Upper lobe of left lung (tissue), 6 donors: ENCODE data around the gene PCCB. TPM values are rescaled to one million over a fixed set of nuclear protein-coding genes. Genes with fewer than 3 reads are reported as not detected.
"Not testable (repeated sequence)": the region's sequence is repeated elsewhere in the genome, so short reads cannot be mapped to it uniquely, and the experiment has no call there.

Experiments
- ATAC-seq, 2 donors: fragments of 200-7000 bp; cut with Tn5 transposase; one replicate each; pipeline ENCODE4 v1.9.1; 2022; ENCODE audit warnings: mild to moderate bottlenecking in 2 of 2, moderate library complexity in 2 of 2; ENCODE audit not compliant: low FRiP score in 2 of 2
- DNase-seq, 2 donors: peaks; one replicate each; pipeline ENCODE4 v3.0.0-alpha.2; 2019 to 2020
- H3K27ac ChIP-seq, 4 donors: fragments of 200-600 bp; sonication (generic); one replicate each; pipeline ENCODE4 v1.5.1; 2016 to 2019
- H3K27me3 ChIP-seq, 4 donors: fragments of 200-600 bp; sonication (generic); one replicate each; pipeline ENCODE4 v1.5.1; 2017 to 2019
- H3K36me3 ChIP-seq, 4 donors: fragments of 200-600 bp; sonication (generic); one replicate each; pipeline ENCODE4 v1.5.1; 2016 to 2019
- H3K4me1 ChIP-seq, 4 donors: fragments of 200-600 bp; sonication (generic); one replicate each; pipeline ENCODE4 v1.5.1; 2018 to 2019
- H3K4me3 ChIP-seq, 4 donors: fragments of 200-600 bp; sonication (generic); one replicate each; pipeline ENCODE4 v1.5.1; 2017 to 2019; ENCODE audit warnings: mild to moderate bottlenecking in 2 of 4, moderate library complexity in 1 of 4
- H3K9me3 ChIP-seq, 4 donors: fragments of 200-600 bp; sonication (generic); one replicate each; pipeline ENCODE4 v1.5.1; 2018 to 2019
- CTCF ChIP-seq, 6 experiments: fragments of 450-650 bp in 4 of 6; fragments of 200-600 bp in 2 of 6; sonication (generic) in 2 of 6; IDR thresholded peaks; one replicate each; pipeline ENCODE4 v1.5.1; 2016 to 2019; ENCODE audit warnings: antibody characterized with exemption in 6 of 6
- EP300 ChIP-seq, 4 donors: sonication (generic); formaldehyde crosslinking; IDR thresholded peaks; one replicate each; pipeline ENCODE4 v1.5.1; 2017; ENCODE audit warnings: antibody characterized with exemption in 4 of 4, control low read depth in 2 of 4
- POLR2A ChIP-seq, 4 donors: fragments of 450-650 bp; IDR thresholded peaks; one replicate each; pipeline ENCODE4 v1.5.1; 2016 to 2017; ENCODE audit warnings: antibody characterized with exemption in 4 of 4, mild to moderate bottlenecking in 2 of 4
- POLR2AphosphoS5 ChIP-seq, 2 donors: sonication (generic); formaldehyde crosslinking; IDR thresholded peaks; one replicate each; pipeline ENCODE4 v1.5.1; 2017; ENCODE audit warnings: antibody characterized with exemption in 2 of 2
- WGBS, 2 donors: methylation state at CpG; one replicate each; pipeline ENCODE4 v1.1.5; 2017 to 2018; 5-methylcytosine and 5-hydroxymethylcytosine counted together
- total RNA-seq, 6 donors: library from RNA; depleted of rRNA in 4 of 6; stranded (reverse); fragments of >200 nt in 4 of 6; gene quantifications; one replicate each; pipeline versions ENCODE4 v1.1.0 to v1.2.1, GENCODE V29; 2016 to 2021
- donor health status: DM: no; HTN: no; CAD: no; lungs with moderate emphysema.
- donor health status: DM: no; HTN: yes; CAD: no; lungs with severe emphysema.

PCCB gene
- total RNA-seq, 6 donors from 2014 or later, result 5.2 to 44.6 (median 31.2) TPM

- Histone ChIP-seq H3K27me3 (no peaks in the 10 kb centered on the region), H3K4me3 (no peak overlapping the region), H3K4me1 (no peaks in the 10 kb centered on the region), H3K36me3 (peaks cover 0 to 63% (median 32%) of the 10 kb centered on the region in 4 donors), H3K9me3 (no peaks in the 10 kb centered on the region), H3K27ac (no peak overlapping the region)
- DNase-seq (no peak), ATAC-seq (no peak)
- TF ChIP-seq POLR2AphosphoS5 (IDR thresholded peaks at IDR 0.05), result no peak
- no peak for TF ChIP-seq CTCF (IDR thresholded peaks at IDR 0.05)
- no peak for TF ChIP-seq POLR2A (IDR thresholded peaks at IDR 0.05)
- no peak for TF ChIP-seq EP300 (IDR thresholded peaks at IDR 0.05)
- 92 to 98% methylated on average over 2 of the region's 2 CpGs for WGBS, 2 donors
These were observed 8.1 kb downstream of the PCCB start for GRCh38 chr3:136258199-136258598.

- no peak for ATAC-seq
- no peak overlapping the region for H3K27ac ChIP-seq
- no peak overlapping the region for H3K4me3 ChIP-seq
- no peaks in the 10 kb centered on the region for H3K4me1 ChIP-seq
- no peak for DNase-seq
- no peaks in the 10 kb centered on the region for H3K9me3 ChIP-seq
- no peaks in the 10 kb centered on the region for H3K27me3 ChIP-seq
- no peak for TF ChIP-seq EP300 (IDR thresholded peaks at IDR 0.05)
- no peak for TF ChIP-seq POLR2A (IDR thresholded peaks at IDR 0.05)
- TF ChIP-seq POLR2AphosphoS5 (IDR thresholded peaks at IDR 0.05), result no peak
- TF ChIP-seq CTCF (IDR thresholded peaks at IDR 0.05), result no peak
- 92 to 94% methylated on average over 5 of the region's 5 CpGs for WGBS, 2 donors
- peaks cover 0 to 67% (median 28%) of the 10 kb centered on the region in 4 donors for H3K36me3 ChIP-seq
These were observed 11.7 kb downstream of the PCCB start for GRCh38 chr3:136261826-136262225.

- Histone ChIP-seq H3K9me3 (no peaks in the 10 kb centered on the region), H3K4me3 (no peak overlapping the region), H3K36me3 (peaks cover 0 to 67% (median 24%) of the 10 kb centered on the region in 4 donors), H3K4me1 (no peaks in the 10 kb centered on the region), H3K27me3 (no peaks in the 10 kb centered on the region), H3K27ac (no peak overlapping the region)
- WGBS, 2 donors, result 100% methylated on average over 2 of the region's 2 CpGs
- TF ChIP-seq POLR2AphosphoS5 (IDR thresholded peaks at IDR 0.05) (no peak), CTCF (IDR thresholded peaks at IDR 0.05) (no peak), POLR2A (IDR thresholded peaks at IDR 0.05) (no peak), EP300 (IDR thresholded peaks at IDR 0.05) (no peak)
- DNase-seq, result no peak
- no peak for ATAC-seq
These were observed 12.4 kb downstream of the PCCB start for GRCh38 chr3:136262559-136262958.

GRCh38 chr3:136263251-136263650 lies 13.1 kb downstream of the PCCB start:
- H3K27me3 ChIP-seq, result no peaks in the 10 kb centered on the region
- WGBS, 2 donors, result 99 to 100% methylated on average over 7 of the region's 7 CpGs
- H3K27ac ChIP-seq, result no peak overlapping the region
- H3K4me3 ChIP-seq, result no peak overlapping the region
- peaks cover 0 to 67% (median 21%) of the 10 kb centered on the region in 4 donors for H3K36me3 ChIP-seq
- H3K4me1 ChIP-seq, result no peaks in the 10 kb centered on the region
- TF ChIP-seq EP300 (IDR thresholded peaks at IDR 0.05) (no peak), POLR2AphosphoS5 (IDR thresholded peaks at IDR 0.05) (no peak)
- no peak for DNase-seq
- no peaks in the 10 kb centered on the region for H3K9me3 ChIP-seq
- ATAC-seq, result no peak

GRCh38 chr3:136266468-136267125 lies 16.5 kb downstream of the PCCB start:
- not testable (repeated sequence) for H3K4me1 ChIP-seq, DNase-seq, ATAC-seq, H3K27me3 ChIP-seq, H3K4me3 ChIP-seq, H3K27ac ChIP-seq, H3K9me3 ChIP-seq
- peaks cover 0 to 50% (median 5%) of the 10 kb centered on the region in 4 donors for H3K36me3 ChIP-seq
- 88% methylated on average over 6 of the region's 6 CpGs for WGBS, 2 donors

- DNase-seq (no peak), ATAC-seq (no peak)
- Histone ChIP-seq H3K27me3 (no peaks in the 10 kb centered on the region), H3K27ac (no peak overlapping the region), H3K9me3 (no peaks in the 10 kb centered on the region), H3K4me1 (no peaks in the 10 kb centered on the region), H3K4me3 (no peak overlapping the region), H3K36me3 (peaks cover 0 to 44% (median 2%) of the 10 kb centered on the region in 4 donors)
- no peak for TF ChIP-seq CTCF (IDR thresholded peaks at IDR 0.05)
- TF ChIP-seq EP300 (IDR thresholded peaks at IDR 0.05), result no peak
- TF ChIP-seq POLR2AphosphoS5 (IDR thresholded peaks at IDR 0.05), result no peak
- no peak for TF ChIP-seq POLR2A (IDR thresholded peaks at IDR 0.05)
- WGBS, 2 donors, result 91 to 100% methylated on average over 5 to 6 of the region's 6 CpGs
These were observed 17.1 kb downstream of the PCCB start for GRCh38 chr3:136267235-136267634.
